Esophagus muscularis mucosa (tissue), 4 donors: Measurements from ENCODE around the gene ZNF79. TPM values are rescaled to one million over a fixed set of nuclear protein-coding genes. Genes with fewer than 3 reads are reported as not detected.

Experiments
- DNase-seq: peaks from one replicate; pipeline ENCODE4 v3.0.0-alpha.2; 2017; ENCODE audit errors: extremely low spot score
- H3K27ac ChIP-seq, 4 donors: fragments of 200-600 bp; sonication (generic); replicated peaks in 1 of 4; 1 replicate in 3 of 4; 2 replicates in 1 of 4; pipeline ENCODE4 v1.5.1; 2016 to 2019; ENCODE audit warnings: mild to moderate bottlenecking in 1 of 4
- H3K27me3 ChIP-seq, 4 donors: fragments of 200-600 bp; sonication (generic); one replicate each; pipeline versions ENCODE4 v1.5.1 to v1.6.0; 2016 to 2019
- H3K36me3 ChIP-seq, 4 donors: fragments of 200-600 bp; sonication (generic); one replicate each; pipeline ENCODE4 v1.5.1; 2016 to 2019
- H3K4me1 ChIP-seq, 4 donors: fragments of 200-600 bp; sonication (generic); one replicate each; pipeline ENCODE4 v1.5.1; 2016 to 2019
- H3K4me3 ChIP-seq, 4 donors: fragments of 200-600 bp; sonication (generic); 1 replicate in 2 of 4; 2 replicates in 2 of 4; pipeline ENCODE4 v1.5.1; 2016 to 2019; ENCODE audit warnings: mild to moderate bottlenecking in 4 of 4, moderate library complexity in 1 of 4
- H3K9me3 ChIP-seq, 4 donors: fragments of 200-600 bp; sonication (generic); 1 replicate in 3 of 4; 2 replicates in 1 of 4; pipeline ENCODE4 v1.5.1; 2016 to 2019
- EP300 ChIP-seq: sonication (generic); formaldehyde crosslinking; IDR thresholded peaks from one replicate; pipeline ENCODE4 v1.6.1; 2017; ENCODE audit warnings: antibody characterized with exemption
- POLR2A ChIP-seq: fragments of 450-650 bp; IDR thresholded peaks from one replicate; pipeline ENCODE4 v1.6.1; 2017; ENCODE audit warnings: antibody characterized with exemption, moderate library complexity, mild to moderate bottlenecking, low read depth
- POLR2AphosphoS5 ChIP-seq, 2 donors: sonication (generic); formaldehyde crosslinking; IDR thresholded peaks; one replicate each; pipeline ENCODE4 v1.6.1; 2017; ENCODE audit warnings: antibody characterized with exemption in 2 of 2
- WGBS: methylation state at CpG from one replicate; pipeline ENCODE4 v1.1.5; 2018; 5-methylcytosine and 5-hydroxymethylcytosine counted together
- intact Hi-C: fragments of 100-400 bp; cut with DNase I; formaldehyde crosslinking; loops from one replicate; pipeline ENCODE4 v1.15.1; 2023
- total RNA-seq, 4 donors: library from RNA; depleted of rRNA; stranded (reverse); fragments of >200 nt; gene quantifications; one replicate each; pipeline versions ENCODE4 v1.1.0 to v1.2.1, GENCODE V29; 2016
- TF ChIP-seq, protein P1 (sequence below), 3 experiments: fragments of 200-600 bp in 2 of 3; fragments of 450-650 bp in 1 of 3; sonication (generic) in 2 of 3; IDR thresholded peaks; one replicate each; pipeline ENCODE4 v1.5.1; 2017 to 2019; ENCODE audit warnings: antibody characterized with exemption in 3 of 3, mild to moderate bottlenecking in 2 of 3, moderate library complexity in 1 of 3

The ZNF79 gene
- total RNA-seq, 4 donors from 2014 or later, result 8.3 to 12.8 (median 11.2) TPM

DNA sequence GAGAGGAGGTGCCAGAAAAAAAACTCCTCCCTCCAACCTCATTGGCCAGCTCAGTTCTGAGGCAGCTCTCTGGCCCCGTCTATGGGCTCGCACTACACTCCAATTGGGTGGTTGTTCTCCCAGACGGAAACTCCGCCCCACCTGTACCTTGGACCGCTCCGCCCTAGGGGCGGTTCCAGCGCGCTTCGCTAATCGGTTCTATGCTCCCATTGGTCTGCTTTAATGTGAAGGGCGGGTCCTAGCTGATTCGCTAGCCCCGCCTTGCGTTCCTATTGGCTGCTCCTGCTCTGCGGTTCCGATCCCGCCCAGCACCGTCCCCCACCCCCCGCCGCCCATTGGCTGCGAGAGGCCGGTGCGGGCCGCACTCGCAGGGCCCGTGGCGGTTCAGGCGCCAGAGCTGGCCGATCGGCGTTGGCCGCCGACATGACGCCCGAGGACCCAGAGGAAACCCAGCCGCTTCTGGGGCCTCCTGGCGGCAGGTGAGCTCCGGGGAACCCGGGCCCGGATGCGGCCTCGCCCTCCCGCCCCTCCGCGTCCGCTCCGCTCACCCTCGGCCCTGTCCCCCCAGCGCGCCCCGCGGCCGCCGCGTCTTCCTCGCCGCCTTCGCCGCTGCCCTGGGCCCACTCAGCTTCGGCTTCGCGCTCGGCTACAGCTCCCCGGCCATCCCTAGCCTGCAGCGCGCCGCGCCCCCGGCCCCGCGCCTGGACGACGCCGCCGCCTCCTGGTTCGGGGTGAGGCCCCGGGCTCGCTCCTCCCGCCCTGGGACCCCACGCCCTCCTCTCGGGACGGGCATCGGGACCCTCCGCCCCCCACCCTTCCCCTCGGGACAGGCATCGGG is 27.2 kb upstream of the ZNF79 start, which contains the start of gene SLC2A8:
Gene SLC2A8, plus strand, starts transcription at position 362 of the 838 bp plus-strand sequence. Its CDS starts 62 bp downstream, at position 424.
- TF ChIP-seq POLR2AphosphoS5 (IDR thresholded peaks at IDR 0.05) (peak; percentile 88 to 95), EP300 (no peak), POLR2A (peak; percentile 59)
- TF ChIP-seq, protein P1, sequence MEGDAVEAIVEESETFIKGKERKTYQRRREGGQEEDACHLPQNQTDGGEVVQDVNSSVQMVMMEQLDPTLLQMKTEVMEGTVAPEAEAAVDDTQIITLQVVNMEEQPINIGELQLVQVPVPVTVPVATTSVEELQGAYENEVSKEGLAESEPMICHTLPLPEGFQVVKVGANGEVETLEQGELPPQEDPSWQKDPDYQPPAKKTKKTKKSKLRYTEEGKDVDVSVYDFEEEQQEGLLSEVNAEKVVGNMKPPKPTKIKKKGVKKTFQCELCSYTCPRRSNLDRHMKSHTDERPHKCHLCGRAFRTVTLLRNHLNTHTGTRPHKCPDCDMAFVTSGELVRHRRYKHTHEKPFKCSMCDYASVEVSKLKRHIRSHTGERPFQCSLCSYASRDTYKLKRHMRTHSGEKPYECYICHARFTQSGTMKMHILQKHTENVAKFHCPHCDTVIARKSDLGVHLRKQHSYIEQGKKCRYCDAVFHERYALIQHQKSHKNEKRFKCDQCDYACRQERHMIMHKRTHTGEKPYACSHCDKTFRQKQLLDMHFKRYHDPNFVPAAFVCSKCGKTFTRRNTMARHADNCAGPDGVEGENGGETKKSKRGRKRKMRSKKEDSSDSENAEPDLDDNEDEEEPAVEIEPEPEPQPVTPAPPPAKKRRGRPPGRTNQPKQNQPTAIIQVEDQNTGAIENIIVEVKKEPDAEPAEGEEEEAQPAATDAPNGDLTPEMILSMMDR (IDR thresholded peaks at IDR 0.05), result peak in 2 of 3 experiments; percentile 16 to 23
- WGBS, result 0% methylated on average over 2 of the region's 87 CpGs
- intact Hi-C loops, result loop anchor here (2.0 kb wide), 1 partner anchor 54 kb away; the partner anchor contains the start of genes LRSAM1 and RPL12

DNA sequence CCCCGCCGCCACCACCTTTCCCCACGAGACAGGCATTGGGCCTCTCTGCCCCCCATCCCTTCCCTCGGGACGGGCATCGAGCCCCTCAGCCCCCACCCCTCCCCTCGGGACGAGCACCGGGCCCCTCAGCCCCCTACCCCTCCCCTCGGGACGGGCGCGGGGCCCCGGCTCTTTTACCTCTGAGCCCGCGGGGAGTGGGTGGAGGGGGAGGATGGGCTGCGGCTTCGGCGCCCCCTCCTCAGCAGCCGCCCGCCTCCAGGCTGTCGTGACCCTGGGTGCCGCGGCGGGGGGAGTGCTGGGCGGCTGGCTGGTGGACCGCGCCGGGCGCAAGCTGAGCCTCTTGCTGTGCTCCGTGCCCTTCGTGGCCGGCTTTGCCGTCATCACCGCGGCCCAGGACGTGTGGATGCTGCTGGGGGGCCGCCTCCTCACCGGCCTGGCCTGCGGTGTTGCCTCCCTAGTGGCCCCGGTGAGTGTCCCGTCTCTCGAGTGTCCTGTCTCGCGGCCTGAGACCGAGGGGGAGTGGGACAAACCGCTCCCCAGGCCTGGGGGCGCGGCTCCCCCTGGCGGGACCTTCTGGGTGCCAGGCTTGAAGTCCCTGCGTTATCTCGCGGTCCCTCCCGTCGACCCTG is 26.4 kb upstream of the ZNF79 start:
- peaks cover 0 to 36% (median 21%) of the 10 kb centered on the region in 4 donors for H3K36me3 ChIP-seq
- no peak for DNase-seq
- intact Hi-C loops, result loop anchor here (2.0 kb wide), 1 partner anchor 53 kb away; the partner anchor contains the start of genes LRSAM1 and RPL12
- H3K27me3 ChIP-seq, result no peaks in the 10 kb centered on the region
- peaks cover 14 to 32% (median 27%) of the 10 kb centered on the region in 4 donors for H3K4me1 ChIP-seq
- peak overlapping the region; percentile 73 to 98 (median 94) for H3K4me3 ChIP-seq
- TF ChIP-seq POLR2A, result no peak
- TF ChIP-seq, protein P1 (IDR thresholded peaks at IDR 0.05), result peak; percentile 38 to 45 (median 40)
- 0% methylated on average over 1 of the region's 55 CpGs for WGBS
- H3K9me3 ChIP-seq, result no peaks in the 10 kb centered on the region
- H3K27ac ChIP-seq, result peak overlapping the region; percentile 90 to 98 (median 96)

More for the DNA sequence above, 27.2 kb upstream of the ZNF79 start, which contains the start of gene SLC2A8:
- DNase-seq, result peak; percentile 100
- Histone ChIP-seq H3K27ac (peak within 1 kb of the TSS; percentile 90 to 98 (median 96)), H3K4me3 (peak within 1 kb of the TSS; percentile 73 to 98 (median 94)), H3K27me3 (no peaks in the 10 kb centered on the region), H3K9me3 (no peaks in the 10 kb centered on the region), H3K4me1 (peaks cover 14 to 32% (median 27%) of the 10 kb centered on the region in 4 donors), H3K36me3 (peaks cover 0 to 29% (median 20%) of the 10 kb centered on the region in 4 donors)

DNA sequence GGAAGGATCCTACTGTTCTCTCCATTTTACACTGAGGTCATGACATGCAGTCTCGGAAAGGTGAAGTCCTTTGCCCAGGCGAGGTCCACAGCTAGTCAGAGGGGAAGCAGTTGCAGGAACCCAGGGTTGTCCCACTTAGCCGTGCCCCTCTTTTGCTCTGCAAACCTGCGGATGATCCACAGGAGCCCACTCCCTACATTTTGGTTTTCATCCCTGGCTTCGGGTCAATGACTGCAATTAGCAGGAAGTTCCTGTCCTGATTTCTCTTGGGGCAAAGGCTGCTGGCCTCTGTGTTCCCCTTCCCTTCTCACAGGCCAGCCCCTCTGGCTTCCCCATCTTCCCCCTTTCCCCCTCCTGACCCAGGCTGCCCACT is 25.9 kb upstream of the ZNF79 start:
- TF ChIP-seq POLR2AphosphoS5 (IDR thresholded peaks at IDR 0.05), result no peak
- TF ChIP-seq, protein P1 (IDR thresholded peaks at IDR 0.05), result no peak
- no peak for TF ChIP-seq EP300
- TF ChIP-seq POLR2A, result no peak

DNA sequence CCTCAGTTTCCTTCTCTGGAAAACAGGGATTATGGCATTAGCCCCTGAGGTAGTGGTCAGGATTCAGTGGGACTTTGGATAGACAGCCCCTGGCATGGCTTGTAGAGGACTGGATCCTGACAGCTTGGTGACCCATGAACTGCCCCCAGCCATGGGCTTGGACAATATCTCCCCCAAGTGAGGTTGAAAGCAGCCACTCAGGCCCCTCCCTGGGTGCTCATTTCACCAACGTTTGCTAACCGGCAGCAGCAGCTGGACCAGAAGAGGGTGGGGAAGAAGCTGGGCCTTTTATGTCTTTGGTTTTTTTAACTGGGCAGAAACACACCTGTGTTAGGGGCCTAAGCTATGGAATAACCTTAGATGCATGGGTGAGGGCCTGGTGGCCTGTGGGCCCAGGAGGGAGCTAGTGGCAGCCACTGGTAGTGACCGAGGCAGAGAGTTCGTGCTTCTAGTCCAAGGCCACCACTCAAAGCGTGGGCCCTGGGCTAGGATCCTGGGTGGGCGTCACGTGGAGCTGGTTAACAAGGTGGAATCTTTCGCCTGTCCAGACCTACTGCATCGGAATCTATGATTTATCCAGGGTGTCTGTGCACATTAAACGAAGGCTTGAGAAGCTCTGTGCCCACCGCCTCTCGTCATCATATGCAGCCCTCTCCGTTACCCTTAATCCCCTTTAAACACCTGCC is 25.3 kb upstream of the ZNF79 start:
- WGBS, result 88% methylated on average over 13 of the region's 13 CpGs
- intact Hi-C loops, result no loop called here
- H3K36me3 ChIP-seq, result peaks cover 0 to 43% (median 26%) of the 10 kb centered on the region in 4 donors
- H3K27me3 ChIP-seq, result no peaks in the 10 kb centered on the region
- DNase-seq, result no peak
- H3K4me3 ChIP-seq, result peak overlapping the region in 3 of 4 donors; percentile 73 to 98 (median 96)
- H3K9me3 ChIP-seq, result no peaks in the 10 kb centered on the region
- H3K4me1 ChIP-seq, result peaks cover 14 to 32% (median 27%) of the 10 kb centered on the region in 4 donors
- H3K27ac ChIP-seq, result no peak overlapping the region
- no peak for TF ChIP-seq POLR2AphosphoS5 (IDR thresholded peaks at IDR 0.05)
- no peak for TF ChIP-seq EP300
- TF ChIP-seq, protein P1 (IDR thresholded peaks at IDR 0.05), result no peak
- TF ChIP-seq POLR2A, result no peak

More for the DNA sequence above, 25.9 kb upstream of the ZNF79 start:
- intact Hi-C loops, result no loop called here
- Histone ChIP-seq H3K4me3 (peak overlapping the region; percentile 73 to 98 (median 94)), H3K9me3 (no peaks in the 10 kb centered on the region), H3K27ac (peak overlapping the region; percentile 90 to 98 (median 96)), H3K27me3 (no peaks in the 10 kb centered on the region), H3K4me1 (peaks cover 14 to 32% (median 27%) of the 10 kb centered on the region in 4 donors), H3K36me3 (peaks cover 0 to 37% (median 20%) of the 10 kb centered on the region in 4 donors)
- no peak for DNase-seq
- 67% methylated on average over 3 of the region's 5 CpGs for WGBS
